K562 (cell line): Measurements from ENCODE around the gene UCK1. TPM values are rescaled to one million over a fixed set of nuclear protein-coding genes. Genes with fewer than 3 reads are reported as not detected.

Source experiments
- FOXP1 ChIP-seq: sonication (generic); formaldehyde crosslinking; IDR thresholded peaks from 2 replicates; pipeline ENCODE4 v1.8.0; 2022; ENCODE audit warnings: mild to moderate bottlenecking, missing genetic modification reagents
- PCBP1 ChIP-seq: fragments of 200-400 bp; formaldehyde crosslinking; IDR thresholded peaks from 2 replicates; pipeline ENCODE4 v1.6.1; 2018; ENCODE audit warnings: mild to moderate bottlenecking, low read depth, low read length; ENCODE audit not compliant: poor library complexity, severe bottlenecking
- RBFOX2 ChIP-seq: fragments of 200-400 bp; formaldehyde crosslinking; IDR thresholded peaks from 2 replicates; pipeline ENCODE4 v1.6.1; 2017; ENCODE audit warnings: low read depth, mild to moderate bottlenecking, low read length, moderate library complexity
- REST ChIP-seq, 2 experiments: fragments of 450-650 bp; formaldehyde crosslinking in 1 of 2; IDR thresholded peaks; 2 replicates each; pipeline versions ENCODE4 v1.4.0 to v1.6.1; 2014 to 2020; ENCODE audit warnings: mild to moderate bottlenecking in 2 of 2, borderline replicate concordance in 1 of 2, low read depth in 1 of 2
- XRCC5 ChIP-seq: fragments of 200-400 bp; formaldehyde crosslinking; IDR thresholded peaks from 2 replicates; pipeline ENCODE4 v1.6.1; 2017; ENCODE audit warnings: low read depth, mild to moderate bottlenecking, low read length
- ZBTB17 ChIP-seq: fragments of 450-650 bp; formaldehyde crosslinking; IDR thresholded peaks from 2 replicates; pipeline ENCODE4 v1.4.0; 2020; ENCODE audit warnings: mild to moderate bottlenecking
- ZNF449 ChIP-seq: fragments of 250-450 bp; sonication (Bioruptor Pico); IDR thresholded peaks from 2 replicates; pipeline ENCODE4 v1.8.0; 2022; ENCODE audit warnings: moderate library complexity, mild to moderate bottlenecking, inconsistent platforms
- ZNF655 ChIP-seq: fragments of 250-450 bp; sonication (Bioruptor Pico); IDR thresholded peaks from 2 replicates; pipeline ENCODE4 v1.5.0; 2021
- ZSCAN29 ChIP-seq: fragments of 450-650 bp; IDR thresholded peaks from 2 replicates; pipeline ENCODE4 v1.6.1; 2017
- polyA plus RNA-seq, 8 experiments: library from polyadenylated mRNA; depleted of rRNA in 4 of 8; stranded (reverse) in 5 of 8; unstranded in 3 of 8; fragments of >200 nt; fragmentation: Nextera tagmentation in 2 of 8; fragmentation: Illumina TruSeq in 1 of 8; extraction: Ambion mirVana in 2 of 8; extraction: Trizol in 1 of 8; gene quantifications; 2 replicates each; pipeline versions ENCODE4 v1.2.1 to v1.2.3, GENCODE V29; 2011 to 2014; ENCODE audit warnings: inconsistent platforms in 1 of 8, missing spikeins in 1 of 8
- total RNA-seq, 7 experiments: library from RNA; depleted of rRNA in 6 of 7; stranded (reverse); fragments of >200 nt in 6 of 7; fragmentation: Illumina TruSeq in 2 of 7; extraction: Trizol in 2 of 7; gene quantifications; 2 replicates each; pipeline versions ENCODE4 v1.2.1 to v1.2.3, GENCODE V29; 2011 to 2021; ENCODE audit warnings: low replicate concordance in 1 of 7
- TF ChIP-seq, protein P1 (sequence below): sonication (generic); formaldehyde crosslinking; IDR thresholded peaks from 2 replicates; pipeline ENCODE4 v1.8.0; 2022; ENCODE audit warnings: mild to moderate bottlenecking, missing genetic modification reagents

Gene UCK1
- total and polyA plus RNA-seq, 9 of the 15 experiments (the other 6 are each of a cell fraction or from before 2014, with no cell fraction given) = 0.27 to 27.5 (median 16.1) TPM

- no peak for TF ChIP-seq ZNF449 (CRISPR knock-in tag)
- TF ChIP-seq REST (IDR thresholded peaks at IDR 0.05; ENCODE audit: borderline replicate concordance) = peak; percentile 99
- TF ChIP-seq REST (CRISPR knock-in tag; IDR thresholded peaks at IDR 0.05; ENCODE audit: low read depth) = no peak
- TF ChIP-seq FOXP1 = peak; percentile 73; the same call in 1 of the 2 replicates
- peak; percentile 74 for TF ChIP-seq PCBP1
- peak; percentile 93 for TF ChIP-seq XRCC5
- TF ChIP-seq, protein P1, sequence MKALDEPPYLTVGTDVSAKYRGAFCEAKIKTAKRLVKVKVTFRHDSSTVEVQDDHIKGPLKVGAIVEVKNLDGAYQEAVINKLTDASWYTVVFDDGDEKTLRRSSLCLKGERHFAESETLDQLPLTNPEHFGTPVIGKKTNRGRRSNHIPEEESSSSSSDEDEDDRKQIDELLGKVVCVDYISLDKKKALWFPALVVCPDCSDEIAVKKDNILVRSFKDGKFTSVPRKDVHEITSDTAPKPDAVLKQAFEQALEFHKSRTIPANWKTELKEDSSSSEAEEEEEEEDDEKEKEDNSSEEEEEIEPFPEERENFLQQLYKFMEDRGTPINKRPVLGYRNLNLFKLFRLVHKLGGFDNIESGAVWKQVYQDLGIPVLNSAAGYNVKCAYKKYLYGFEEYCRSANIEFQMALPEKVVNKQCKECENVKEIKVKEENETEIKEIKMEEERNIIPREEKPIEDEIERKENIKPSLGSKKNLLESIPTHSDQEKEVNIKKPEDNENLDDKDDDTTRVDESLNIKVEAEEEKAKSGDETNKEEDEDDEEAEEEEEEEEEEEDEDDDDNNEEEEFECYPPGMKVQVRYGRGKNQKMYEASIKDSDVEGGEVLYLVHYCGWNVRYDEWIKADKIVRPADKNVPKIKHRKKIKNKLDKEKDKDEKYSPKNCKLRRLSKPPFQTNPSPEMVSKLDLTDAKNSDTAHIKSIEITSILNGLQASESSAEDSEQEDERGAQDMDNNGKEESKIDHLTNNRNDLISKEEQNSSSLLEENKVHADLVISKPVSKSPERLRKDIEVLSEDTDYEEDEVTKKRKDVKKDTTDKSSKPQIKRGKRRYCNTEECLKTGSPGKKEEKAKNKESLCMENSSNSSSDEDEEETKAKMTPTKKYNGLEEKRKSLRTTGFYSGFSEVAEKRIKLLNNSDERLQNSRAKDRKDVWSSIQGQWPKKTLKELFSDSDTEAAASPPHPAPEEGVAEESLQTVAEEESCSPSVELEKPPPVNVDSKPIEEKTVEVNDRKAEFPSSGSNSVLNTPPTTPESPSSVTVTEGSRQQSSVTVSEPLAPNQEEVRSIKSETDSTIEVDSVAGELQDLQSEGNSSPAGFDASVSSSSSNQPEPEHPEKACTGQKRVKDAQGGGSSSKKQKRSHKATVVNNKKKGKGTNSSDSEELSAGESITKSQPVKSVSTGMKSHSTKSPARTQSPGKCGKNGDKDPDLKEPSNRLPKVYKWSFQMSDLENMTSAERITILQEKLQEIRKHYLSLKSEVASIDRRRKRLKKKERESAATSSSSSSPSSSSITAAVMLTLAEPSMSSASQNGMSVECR = peak; percentile 80
- TF ChIP-seq RBFOX2 = peak; percentile 79
- TF ChIP-seq ZNF655 (CRISPR knock-in tag) = no peak
- TF ChIP-seq ZBTB17 = peak; percentile 100
- no peak for TF ChIP-seq ZSCAN29
These were observed 28.1 kb downstream of the UCK1 start, which contains the start of gene POMT1 (continued) for GRCh38 chr9:131502781-131503625.
